ENCODE results near the gene PDIA6. TPM values are rescaled to one million over a fixed set of nuclear protein-coding genes. Genes with fewer than 3 reads are reported as not detected.
A peak's percentile ranks its signal among the peaks of the same experiment; 100 is the strongest.

Gene PDIA6
- total RNA-seq, 2 donors from 2014 or later = 402 to 408 TPM

GRCh38 chr2:10779776-10780490, 32.7 kb downstream of the PDIA6 start:
- 96 to 97% methylated on average over 24 to 25 of the region's 25 CpGs for WGBS, 2 experiments (ENCODE audit: insufficient coverage in 1 of 2, insufficient read length in 1 of 2)
- H3K27me3 ChIP-seq (ENCODE audit: control insufficient read depth, insufficient read depth, low read length, poor library complexity, severe bottlenecking) = no peaks in the 10 kb centered on the region
- peaks cover 64% of the 10 kb centered on the region for H3K36me3 ChIP-seq (ENCODE audit: control insufficient read depth, insufficient read depth, low read length)
- no peak for TF ChIP-seq CTCF (conservative IDR thresholded peaks at IDR 0.05)
- no peaks in the 10 kb centered on the region for H3K27me3 Mint-ChIP-seq (ENCODE audit: insufficient read depth)
- no peaks in the 10 kb centered on the region for H3K9me3 ChIP-seq (ENCODE audit: control insufficient read depth, low read length)
- H3K27ac ChIP-seq (ENCODE audit: low read depth, low read length) = no peak overlapping the region
- no peaks in the 10 kb centered on the region for H3K9me3 Mint-ChIP-seq
- H3K4me3 ChIP-seq (ENCODE audit: low read length) = no peak overlapping the region
- no peaks in the 10 kb centered on the region for H3K4me1 Mint-ChIP-seq
- DNase-seq = no peak
- no peak overlapping the region for H3K9ac ChIP-seq (ENCODE audit: extremely low read depth, low read length, poor library complexity, severe bottlenecking)
- H3K4me1 ChIP-seq (ENCODE audit: control insufficient read depth, insufficient read depth, low read length) = no peaks in the 10 kb centered on the region
- H3K4me3 Mint-ChIP-seq = no peak overlapping the region
- H3K27ac Mint-ChIP-seq = peak overlapping the region; percentile 66
- H3K36me3 Mint-ChIP-seq (ENCODE audit: low read depth) = peaks cover 54% of the 10 kb centered on the region

GRCh38 chr2:10778724-10779115, 33.9 kb downstream of the PDIA6 start:
- Histone ChIP-seq H3K4me1 (ENCODE audit: control insufficient read depth, insufficient read depth, low read length) (no peaks in the 10 kb centered on the region), H3K27me3 (ENCODE audit: control insufficient read depth, insufficient read depth, low read length, poor library complexity, severe bottlenecking) (no peaks in the 10 kb centered on the region), H3K9ac (ENCODE audit: extremely low read depth, low read length, poor library complexity, severe bottlenecking) (no peak overlapping the region), H3K9me3 (ENCODE audit: control insufficient read depth, low read length) (no peaks in the 10 kb centered on the region), H3K4me3 (ENCODE audit: low read length) (no peak overlapping the region), H3K27ac (ENCODE audit: low read depth, low read length) (no peak overlapping the region), H3K36me3 (ENCODE audit: control insufficient read depth, insufficient read depth, low read length) (peaks cover 51% of the 10 kb centered on the region)
- peaks cover 42% of the 10 kb centered on the region for H3K36me3 Mint-ChIP-seq (ENCODE audit: low read depth)
- H3K9me3 Mint-ChIP-seq = no peaks in the 10 kb centered on the region
- DNase-seq = peak; percentile 36
- H3K27ac Mint-ChIP-seq = no peak overlapping the region
- no peaks in the 10 kb centered on the region for H3K4me1 Mint-ChIP-seq
- no peaks in the 10 kb centered on the region for H3K27me3 Mint-ChIP-seq (ENCODE audit: insufficient read depth)
- no peak for TF ChIP-seq CTCF (conservative IDR thresholded peaks at IDR 0.05)
- no peak overlapping the region for H3K4me3 Mint-ChIP-seq
- 86 to 95% methylated on average over 5 to 12 of the region's 12 CpGs for WGBS, 2 experiments (ENCODE audit: insufficient coverage in 1 of 2, insufficient read length in 1 of 2)

- Mint-ChIP-seq H3K9me3 (no peaks in the 10 kb centered on the region), H3K4me1 (no peaks in the 10 kb centered on the region), H3K27me3 (ENCODE audit: insufficient read depth) (no peaks in the 10 kb centered on the region), H3K36me3 (ENCODE audit: low read depth) (peaks cover 36% of the 10 kb centered on the region), H3K27ac (no peak overlapping the region), H3K4me3 (no peak overlapping the region)
- no peaks in the 10 kb centered on the region for H3K27me3 ChIP-seq (ENCODE audit: control insufficient read depth, insufficient read depth, low read length, poor library complexity, severe bottlenecking)
- H3K4me1 ChIP-seq (ENCODE audit: control insufficient read depth, insufficient read depth, low read length) = no peaks in the 10 kb centered on the region
- WGBS, 2 experiments (ENCODE audit: insufficient coverage in 1 of 2, insufficient read length in 1 of 2) = 94% methylated on average over 12 to 27 of the region's 27 CpGs
- no peak for TF ChIP-seq CTCF (conservative IDR thresholded peaks at IDR 0.05)
- DNase-seq = peak; percentile 44
- no peak overlapping the region for H3K27ac ChIP-seq (ENCODE audit: low read depth, low read length)
- no peak overlapping the region for H3K4me3 ChIP-seq (ENCODE audit: low read length)
- H3K9me3 ChIP-seq (ENCODE audit: control insufficient read depth, low read length) = no peaks in the 10 kb centered on the region
- H3K9ac ChIP-seq (ENCODE audit: extremely low read depth, low read length, poor library complexity, severe bottlenecking) = no peak overlapping the region
- H3K36me3 ChIP-seq (ENCODE audit: control insufficient read depth, insufficient read depth, low read length) = peaks cover 45% of the 10 kb centered on the region
These were observed 34.5 kb downstream of the PDIA6 start for GRCh38 chr2:10777842-10778723.

Data from endodermal cell (in vitro differentiated cells).